Tongue (tissue), 2 donors: ENCODE data around the gene R3HDM2. TPM values are rescaled to one million over a fixed set of nuclear protein-coding genes. Genes with fewer than 3 reads are reported as not detected.
"Not testable (repeated sequence)": the region's sequence is repeated elsewhere in the genome, so short reads cannot be mapped to it uniquely, and the experiment has no call there.

Experiments
- DNase-seq: peaks from one replicate; pipeline ENCODE4 v3.0.0-alpha.2; 2015
- total RNA-seq: library from RNA; depleted of rRNA; stranded (reverse); fragments of >200 nt; gene quantifications from one replicate; pipeline ENCODE4 v1.2.3, GENCODE V29; 2014

The R3HDM2 gene
- total RNA-seq, 1 donor from 2014 or later: 40.0 TPM

DNA sequence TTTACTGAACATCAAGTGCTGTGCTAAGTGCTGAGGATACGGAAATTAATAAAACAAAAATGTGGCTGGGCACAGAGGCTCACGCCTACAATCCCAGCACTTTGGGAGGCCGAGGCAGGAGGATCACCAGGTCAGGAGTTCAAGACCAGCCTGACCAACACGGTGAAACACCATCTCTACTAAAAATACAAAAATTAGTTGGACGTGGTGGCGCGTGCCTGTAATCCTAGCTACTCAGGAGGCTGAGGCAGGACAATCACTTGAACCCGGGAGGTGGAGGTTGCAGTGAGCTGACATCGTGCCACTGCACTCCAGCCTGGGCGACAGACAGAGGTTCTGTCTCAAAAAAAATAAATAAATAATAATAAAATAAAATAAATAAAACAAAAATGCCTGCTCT, 3.9 kb downstream of the R3HDM2 start:
- not testable (repeated sequence) for DNase-seq

DNA sequence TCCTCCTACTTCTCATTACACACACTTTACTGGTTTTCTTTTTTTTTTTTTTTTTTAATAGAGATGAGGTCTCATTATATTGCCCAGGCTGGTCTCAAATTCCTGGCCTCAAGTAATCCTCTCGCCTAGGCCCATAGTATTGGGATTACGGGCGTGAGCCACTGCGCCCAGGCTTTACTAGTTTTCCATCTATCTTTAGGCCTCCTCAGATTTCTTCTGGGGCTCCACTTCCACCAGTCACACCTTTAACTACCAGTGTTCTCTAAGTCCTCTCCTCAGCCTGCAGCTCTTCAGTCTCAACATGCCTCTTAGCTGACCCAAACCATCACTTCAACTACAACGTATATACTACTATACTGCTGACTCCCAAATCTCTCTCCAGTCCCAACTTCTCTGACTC, 10.4 kb downstream of the R3HDM2 start:
- DNase-seq: no peak

DNA sequence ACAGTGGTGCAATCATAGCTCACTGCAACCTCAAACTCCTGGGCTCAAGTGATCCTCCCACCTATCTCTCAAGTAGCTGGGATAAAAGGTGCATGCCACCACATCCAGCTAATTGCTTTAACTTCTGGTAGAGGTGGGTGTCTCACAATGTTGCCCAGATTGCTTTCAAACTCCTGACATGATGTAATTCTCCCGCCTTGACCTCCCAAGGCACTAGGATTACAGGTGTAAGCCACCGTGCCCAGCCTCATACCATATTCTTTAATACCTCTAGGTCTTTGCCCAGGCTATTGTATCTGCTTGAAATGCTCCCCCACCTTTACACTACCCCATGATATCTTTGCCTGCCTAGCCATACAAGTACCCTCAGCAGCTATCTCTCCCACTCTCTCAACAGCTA, 11.3 kb downstream of the R3HDM2 start:
- DNase-seq: no peak

DNA sequence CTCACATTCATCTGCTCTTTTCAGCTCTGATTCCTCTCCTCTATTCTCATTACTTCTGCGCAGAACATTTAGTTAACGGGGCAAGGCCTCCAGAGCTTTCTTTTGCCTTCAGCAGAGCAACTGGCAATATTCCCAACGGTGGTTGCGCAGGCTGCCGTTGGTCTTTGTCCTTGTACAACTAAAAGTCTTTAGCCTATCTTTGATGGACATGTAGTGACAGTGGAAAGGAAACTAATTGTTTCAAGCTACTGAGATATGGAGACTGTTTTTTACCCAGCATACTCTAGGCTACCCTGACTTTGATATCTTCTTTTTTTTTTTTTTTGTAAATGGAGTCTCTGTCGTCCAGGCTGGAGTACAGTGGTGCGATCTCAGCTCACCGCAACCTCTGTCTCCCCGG, 12.6 kb downstream of the R3HDM2 start:
- no peak for DNase-seq

DNA sequence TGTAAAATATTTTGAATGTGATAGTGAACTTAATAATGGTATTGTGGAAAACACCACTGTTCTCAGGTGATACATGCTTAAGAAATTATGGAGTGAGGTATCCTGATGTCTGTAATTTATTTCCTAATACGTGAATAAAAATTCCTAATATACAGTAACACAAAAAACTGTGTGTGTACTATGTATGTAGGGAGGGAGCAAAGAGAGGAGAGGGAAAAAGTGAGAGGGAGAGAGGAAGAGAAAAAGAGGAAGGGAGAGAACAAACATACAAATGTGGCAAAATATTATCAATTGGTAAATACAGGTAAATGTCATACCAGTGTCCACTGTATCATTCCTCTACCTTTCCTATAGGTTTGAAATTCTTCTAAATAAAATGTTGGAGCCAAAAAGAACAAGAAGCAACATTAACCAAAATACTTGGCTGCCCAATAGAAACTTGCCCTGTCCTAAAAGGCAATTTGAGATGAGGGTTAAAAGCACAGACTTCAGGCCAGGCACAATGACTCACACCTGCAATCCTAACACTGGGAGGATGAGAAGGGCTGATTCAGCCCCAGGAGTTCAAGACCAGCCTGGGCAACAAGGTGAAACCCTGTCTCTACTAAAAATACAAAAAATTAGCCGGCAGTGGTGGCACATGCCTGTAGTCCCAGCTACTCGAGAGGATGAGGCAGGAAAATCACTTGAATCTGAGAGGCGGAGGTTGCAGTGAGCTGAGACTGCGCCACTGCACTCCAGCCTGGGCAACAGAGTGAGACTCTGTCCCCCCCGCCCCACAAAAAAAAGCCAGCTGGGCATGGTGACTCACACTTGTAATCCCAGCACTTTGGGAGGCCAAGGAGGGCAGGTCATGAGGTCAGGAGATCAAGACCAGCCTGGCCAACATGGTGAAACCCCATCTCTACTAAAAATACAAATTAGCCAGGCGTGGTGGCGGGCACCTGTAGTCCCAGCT, 14.5 kb downstream of the R3HDM2 start:
- no peak for DNase-seq

DNA sequence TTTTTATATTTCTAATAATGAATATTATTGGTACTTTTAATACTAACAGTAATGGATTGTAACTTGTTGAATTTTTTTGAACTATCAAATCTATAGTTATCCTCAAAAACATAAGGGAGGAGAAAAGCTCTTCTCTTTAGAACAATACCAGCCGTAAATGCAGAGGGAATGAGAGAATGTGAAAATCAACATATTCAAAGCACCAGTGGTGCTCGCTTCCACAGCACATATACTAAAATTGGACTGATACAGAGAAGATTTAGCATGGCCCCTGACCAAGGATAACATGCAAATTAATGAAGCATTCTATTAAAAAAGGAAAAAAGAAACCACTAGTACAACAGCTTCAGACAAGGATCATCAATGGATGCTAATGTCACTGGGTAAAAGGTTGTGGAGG, 15.8 kb downstream of the R3HDM2 start:
- no peak for DNase-seq

DNA sequence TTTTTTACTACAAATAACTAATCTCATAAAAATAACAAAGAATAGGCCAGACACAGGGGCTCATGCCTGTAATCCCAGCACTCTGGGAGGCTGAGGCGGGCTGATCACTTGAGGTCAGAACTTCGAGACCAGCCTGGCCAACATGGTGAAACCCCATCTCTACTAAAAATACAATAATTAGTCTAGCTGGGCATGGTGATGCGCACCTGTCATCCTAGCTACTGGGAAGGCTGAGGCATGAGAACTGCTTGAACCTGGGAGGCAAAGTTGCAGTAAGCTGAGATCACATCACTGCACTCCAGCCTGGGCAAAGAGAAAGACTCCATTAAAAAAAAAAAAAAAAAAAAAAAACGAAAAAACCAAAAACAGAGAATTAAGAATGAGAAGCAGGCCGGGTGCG, 16.7 kb downstream of the R3HDM2 start:
- DNase-seq: not testable (repeated sequence)

DNA sequence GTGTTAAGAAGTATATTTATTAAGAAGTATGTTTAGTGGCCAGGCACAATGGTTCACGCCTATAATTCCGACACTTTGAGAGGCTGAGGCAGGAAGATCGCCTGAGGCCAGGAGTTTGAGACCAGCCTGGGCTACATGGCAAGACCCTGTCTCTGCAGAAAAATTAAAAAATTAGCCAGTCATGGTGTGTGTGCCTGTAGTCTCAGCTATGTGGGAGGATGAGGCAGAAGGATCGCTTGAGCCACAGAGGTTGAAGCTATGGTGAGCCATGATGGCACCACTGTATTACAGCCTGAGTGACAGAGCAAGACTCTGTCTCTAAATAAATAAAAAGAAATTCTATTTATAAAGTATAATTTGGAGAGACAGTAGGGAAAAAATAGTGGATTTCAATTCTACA, 20.3 kb downstream of the R3HDM2 start:
- no peak for DNase-seq

DNA sequence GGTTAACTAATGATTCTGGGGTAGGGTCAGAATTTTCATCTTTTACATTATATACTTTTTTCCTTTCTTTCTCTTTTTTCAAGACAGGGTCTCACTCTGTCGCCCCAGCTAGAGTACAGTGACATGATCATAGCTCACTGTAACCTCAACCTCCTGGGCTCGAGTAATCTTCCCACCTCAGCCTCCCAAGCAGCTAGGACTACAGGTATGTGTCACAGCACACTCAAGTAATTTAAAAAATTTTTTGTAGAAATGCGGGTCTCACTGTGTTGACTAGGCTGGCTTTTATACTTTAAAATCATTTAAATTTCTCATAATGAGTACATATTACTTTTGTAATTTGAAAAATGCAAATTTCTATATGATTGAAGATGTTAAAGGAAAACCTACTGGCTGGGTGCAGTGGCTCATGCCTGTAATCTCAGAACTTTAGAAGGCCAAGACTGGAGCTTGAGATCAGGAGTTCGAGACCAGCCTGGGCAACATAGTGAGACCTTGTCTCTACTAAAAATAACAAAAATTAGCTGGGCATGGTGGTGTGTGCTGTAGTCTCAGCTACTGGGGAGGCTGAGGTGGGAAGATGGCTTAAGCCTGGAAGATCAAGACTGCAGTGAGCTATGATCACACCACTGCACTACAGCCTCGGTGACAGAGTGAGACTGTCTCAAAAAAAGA, 25.7 kb downstream of the R3HDM2 start:
- DNase-seq: no peak

DNA sequence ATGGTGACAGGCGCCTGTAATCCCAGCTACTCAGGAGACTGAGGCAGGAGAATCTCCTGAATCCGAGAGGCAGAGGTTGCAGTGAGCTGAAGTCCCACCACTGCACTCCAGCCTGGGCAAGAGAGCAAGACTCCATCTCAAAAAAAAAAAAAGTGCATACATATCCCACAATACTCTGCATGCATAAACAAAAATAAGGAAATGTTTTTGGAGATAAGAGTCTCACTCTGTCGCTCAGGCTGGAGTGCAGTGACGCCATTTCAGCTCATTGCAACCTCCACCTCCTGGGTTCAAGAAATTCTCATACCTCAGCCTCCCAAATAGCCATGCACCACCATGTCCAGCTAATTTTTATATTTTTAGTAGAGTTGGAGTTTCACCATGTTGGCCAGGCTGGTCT, 28.7 kb downstream of the R3HDM2 start:
- not testable (repeated sequence) for DNase-seq

DNA sequence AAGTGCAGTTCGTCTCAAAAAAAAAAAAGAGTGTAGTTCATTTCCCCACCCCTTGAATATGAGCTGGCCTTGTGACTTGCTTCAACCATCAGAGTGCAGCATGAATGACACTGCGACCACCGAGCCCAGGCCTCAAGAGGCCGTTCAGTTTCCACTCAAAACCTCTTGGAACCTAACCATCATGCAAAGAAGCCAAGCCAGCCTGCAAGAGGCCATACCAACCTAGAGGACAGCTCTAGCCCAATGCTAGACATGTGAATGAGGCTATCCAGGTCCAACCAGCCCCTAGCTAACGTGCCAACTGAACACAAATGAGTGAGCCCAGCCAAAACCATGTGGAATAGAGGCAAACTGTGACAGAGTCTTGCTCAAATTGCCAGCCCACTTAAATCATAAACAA, 29.7 kb downstream of the R3HDM2 start:
- no peak for DNase-seq

DNA sequence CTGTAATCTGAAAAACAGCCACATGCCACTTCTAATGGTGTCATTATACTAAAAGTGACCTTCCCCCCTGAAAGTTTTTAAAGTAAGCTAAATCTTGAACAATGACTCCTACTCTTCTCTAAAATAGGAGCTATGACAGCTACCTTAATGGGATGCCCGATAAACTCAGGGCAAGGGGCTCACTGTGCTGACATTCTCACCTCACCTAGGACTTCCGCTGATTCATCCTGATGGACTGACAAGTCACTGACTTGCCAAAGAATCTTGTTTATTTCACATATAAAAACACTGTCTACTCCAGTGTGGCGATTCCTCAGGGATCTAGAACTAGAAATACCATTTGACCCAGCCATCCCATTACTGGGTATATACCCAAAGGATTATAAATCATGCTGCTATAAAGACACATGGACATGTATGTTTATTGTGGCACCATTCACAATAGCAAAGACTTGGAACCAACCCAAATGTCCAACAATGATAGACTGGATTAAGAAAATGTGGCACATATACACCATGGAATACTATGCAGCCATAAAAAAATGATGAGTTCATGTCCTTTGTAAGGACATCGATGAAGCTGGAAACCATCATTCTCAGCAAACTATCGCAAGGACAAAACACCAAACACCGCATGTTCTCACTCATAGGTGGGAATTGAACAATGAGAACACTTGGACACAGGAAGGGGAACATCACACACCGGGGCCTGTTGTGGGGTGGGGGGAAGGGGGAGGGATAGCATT, 31.0 kb downstream of the R3HDM2 start:
- DNase-seq: not testable (repeated sequence)

DNA sequence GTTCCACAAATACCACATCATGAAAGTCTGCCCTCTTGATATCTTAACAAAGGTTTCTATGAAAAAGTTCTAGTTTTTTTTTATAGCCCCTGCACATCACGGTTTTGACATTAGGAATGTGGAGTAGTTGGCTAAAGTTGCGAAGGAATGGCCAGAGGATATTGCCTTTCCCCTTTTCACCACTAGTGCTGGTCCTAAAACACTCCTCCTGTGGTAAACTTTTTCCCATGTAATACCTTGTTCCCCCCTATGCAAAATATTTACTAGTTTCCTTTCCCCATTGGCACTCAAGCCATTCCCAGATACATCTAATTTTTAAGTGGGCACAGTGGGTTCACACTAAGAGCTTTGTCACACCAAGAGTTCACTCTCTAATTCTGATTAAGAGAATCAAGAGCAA, 33.4 kb downstream of the R3HDM2 start:
- no peak for DNase-seq

DNA sequence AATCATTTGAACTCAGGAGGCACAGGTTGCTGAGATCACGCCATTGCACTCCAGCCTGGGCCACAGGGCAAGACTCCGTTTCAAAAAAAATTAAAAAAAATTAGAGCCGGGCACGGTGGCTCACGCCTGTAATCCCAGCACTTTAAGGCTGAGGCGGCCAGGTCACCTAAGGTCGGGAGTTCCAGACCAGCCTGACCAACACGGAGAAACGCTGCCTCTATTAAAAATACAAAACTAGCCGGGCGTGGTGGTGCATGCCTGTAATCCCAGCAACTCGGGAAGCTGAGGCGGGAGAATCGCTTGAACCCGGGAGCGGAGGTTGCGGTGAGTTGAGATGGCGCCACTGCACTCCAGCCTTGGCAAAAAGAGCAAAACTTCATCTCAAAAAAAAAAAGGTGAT, 35.7 kb downstream of the R3HDM2 start:
- DNase-seq: no peak

DNA sequence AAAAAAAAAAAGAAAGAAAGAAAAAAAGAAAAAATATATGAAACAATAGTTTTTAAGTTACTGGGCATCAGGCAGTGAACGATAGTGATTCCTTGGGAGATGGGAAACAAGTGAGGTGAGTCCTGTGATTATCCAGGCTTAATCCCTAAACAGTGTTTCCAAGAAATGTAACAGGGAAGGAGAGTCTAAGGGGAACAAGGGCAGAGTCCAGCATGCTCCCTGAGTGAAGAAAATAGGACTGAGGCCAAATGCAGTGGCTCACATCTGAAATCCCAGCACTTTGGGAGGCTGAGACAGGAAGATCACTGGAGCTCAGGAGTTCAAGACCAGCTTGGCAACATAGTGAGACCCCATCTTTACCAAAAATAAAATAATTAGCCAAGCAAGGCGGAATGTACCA, 40.7 kb downstream of the R3HDM2 start:
- no peak for DNase-seq

DNA sequence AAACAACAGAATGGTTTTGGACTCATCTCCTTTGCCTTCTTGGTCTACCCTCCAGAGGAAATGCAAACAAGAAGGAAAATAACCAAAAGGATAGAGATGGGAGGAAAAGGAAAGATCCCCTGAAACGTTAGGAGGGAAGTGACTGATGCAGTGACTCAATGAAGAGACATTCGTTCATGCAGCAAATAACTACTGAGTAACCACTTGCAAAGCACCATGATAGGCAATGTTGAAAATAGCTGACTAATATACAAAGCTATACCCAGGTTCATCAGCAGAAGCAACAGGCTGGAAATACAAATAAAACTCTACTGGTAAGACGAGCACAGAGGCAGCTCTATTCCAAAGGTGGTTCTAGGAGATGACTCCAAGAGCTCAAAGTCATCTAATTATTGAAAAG, 41.8 kb downstream of the R3HDM2 start:
- no peak for DNase-seq

DNA sequence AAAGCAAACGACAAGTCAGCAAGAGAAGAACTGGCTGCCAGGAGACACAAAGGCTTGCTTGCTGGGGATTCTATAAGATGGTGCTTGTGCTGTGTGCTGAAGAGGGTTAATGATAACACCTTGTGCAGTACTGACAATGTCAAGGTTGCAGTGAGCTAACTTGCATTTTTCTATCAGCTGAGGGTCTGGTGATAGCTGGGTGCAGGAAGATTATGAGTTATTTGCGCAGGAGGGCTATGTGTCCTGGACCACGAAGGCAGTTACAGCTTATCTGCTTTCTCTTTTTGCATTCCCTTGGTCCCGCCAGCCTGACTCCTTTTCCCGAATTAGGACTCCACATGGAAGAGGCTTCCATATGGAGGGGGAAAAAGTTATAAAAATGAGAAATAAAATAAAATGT, 42.4 kb downstream of the R3HDM2 start:
- DNase-seq: no peak

DNA sequence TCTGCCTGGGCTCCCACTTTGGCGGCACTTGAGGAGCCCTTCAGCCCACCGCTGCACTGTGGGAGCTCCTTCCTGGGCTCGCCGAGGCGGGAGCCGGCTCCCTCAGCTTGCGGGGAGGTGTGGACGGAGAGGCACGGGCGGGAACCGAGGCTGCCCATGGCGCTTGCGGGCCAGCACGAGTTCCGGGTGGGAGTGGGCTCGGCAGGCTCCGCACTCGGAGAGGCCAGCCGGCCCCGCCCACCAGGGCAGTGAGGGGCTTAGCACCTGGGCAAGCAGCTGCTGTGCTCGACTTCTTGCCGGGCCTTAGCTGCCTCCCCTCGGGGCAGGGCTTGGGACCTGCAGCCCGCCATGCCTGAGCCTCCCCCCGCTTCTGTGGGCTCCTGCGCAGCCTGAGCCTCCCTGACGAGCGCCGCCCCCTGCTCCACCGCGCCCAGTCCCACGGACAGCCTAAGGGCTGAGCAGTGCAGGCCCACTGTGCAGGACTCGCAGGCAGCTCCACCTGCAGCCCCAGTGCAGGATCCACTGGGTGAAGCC, 44.6 kb downstream of the R3HDM2 start:
- no peak for DNase-seq

DNA sequence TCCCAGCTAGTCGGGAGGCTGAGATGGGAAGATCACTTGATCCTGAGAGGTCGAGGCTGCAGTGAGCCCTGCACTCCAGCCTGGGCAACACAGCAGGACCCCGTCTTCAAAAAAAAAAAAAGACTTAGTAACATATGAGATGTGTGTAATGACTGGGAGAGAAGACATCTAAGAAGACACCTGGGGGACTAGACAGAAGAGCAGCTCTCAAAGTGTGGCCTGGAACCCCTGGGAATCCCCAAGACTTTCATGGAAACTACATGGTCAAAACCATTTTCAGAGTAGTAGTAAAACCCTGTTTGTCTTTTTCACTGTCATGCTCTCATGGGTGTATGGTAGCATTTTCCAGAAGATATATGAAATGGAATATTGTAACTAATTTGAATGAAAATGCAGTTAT, 45.3 kb downstream of the R3HDM2 start:
- DNase-seq: no peak

DNA sequence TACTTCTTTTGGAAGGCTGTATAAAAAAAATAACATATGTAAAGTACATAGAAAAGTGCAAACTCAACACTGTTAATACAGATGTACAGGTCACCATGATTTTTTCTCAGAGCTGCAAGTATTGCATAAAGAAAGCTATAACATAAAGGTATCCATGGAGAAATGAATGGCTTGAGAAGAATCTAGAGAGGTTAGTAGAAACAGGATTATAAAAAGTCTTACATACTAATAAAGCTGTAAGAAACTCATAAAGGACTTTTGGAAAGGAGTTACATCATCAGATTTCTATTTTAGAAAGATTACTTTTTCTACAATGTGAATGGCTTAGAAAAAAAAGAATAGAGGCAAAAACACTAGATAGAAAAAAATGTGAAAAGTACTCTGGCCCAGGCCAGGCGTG, 46.4 kb downstream of the R3HDM2 start:
- no peak for DNase-seq

DNA sequence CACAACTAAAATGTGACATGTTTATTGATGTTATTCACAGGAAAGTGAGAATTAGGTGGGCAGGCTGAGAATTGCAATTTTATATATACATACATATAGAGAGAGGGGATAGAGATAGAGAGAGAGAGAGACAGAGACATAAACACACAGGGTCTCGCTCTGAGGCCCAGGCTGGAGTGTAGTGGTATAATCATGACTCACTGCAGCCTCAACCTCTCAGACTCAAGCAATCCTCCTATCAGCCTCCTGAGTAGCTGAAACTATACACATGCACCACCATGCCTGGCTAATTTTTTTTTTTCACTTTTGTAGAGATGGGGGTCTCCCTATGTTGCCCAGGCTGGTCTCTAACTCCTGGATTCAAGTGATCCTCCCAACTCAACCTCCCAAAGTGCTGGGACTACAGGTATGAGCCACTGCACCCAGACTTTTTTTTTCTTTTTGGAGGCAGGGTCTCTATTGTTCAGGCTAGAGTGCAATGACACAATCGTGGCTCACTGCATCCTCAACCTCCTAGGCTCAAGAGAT, 49.1 kb downstream of the R3HDM2 start:
- no peak for DNase-seq

DNA sequence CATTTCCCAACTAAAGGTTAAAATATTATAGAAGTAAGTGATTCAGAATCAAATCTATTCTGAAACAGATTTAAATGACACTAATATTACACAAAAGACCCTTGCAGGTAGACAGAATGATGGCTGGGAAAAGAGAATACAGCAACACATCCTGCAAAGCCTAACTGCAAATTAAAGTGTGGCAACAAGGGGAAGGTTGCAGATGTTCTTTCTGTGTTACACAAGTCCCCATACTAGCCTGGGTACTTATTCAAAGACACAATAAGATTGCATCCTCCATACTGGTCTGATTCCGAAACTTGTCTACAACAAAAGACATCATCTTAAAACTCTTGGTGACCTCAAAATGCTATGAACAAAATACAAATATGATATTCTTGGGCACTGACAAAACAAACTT, 50.5 kb downstream of the R3HDM2 start:
- no peak for DNase-seq
